ENCODE data around the gene GRM8. TPM values are rescaled to one million over a fixed set of nuclear protein-coding genes. Genes with fewer than 3 reads are reported as not detected.

The GRM8 gene
- total RNA-seq, 1 donor from 2014 or later: 7.8 TPM

GRCh38 chr7:127187740-127188139 lies 65.0 kb downstream of the GRM8 start:
- no peak for TF ChIP-seq CTCF (IDR thresholded peaks at IDR 0.05; ENCODE audit: partially characterized antibody, unreplicated experiment)
- Mint-ChIP-seq H3K27ac (ENCODE audit: unreplicated experiment) (no peak overlapping the region), H3K4me1 (ENCODE audit: low read depth, unreplicated experiment) (no peaks in the 10 kb centered on the region), H3K27me3 (ENCODE audit: unreplicated experiment) (no peaks in the 10 kb centered on the region), H3K9me3 (ENCODE audit: unreplicated experiment) (no peaks in the 10 kb centered on the region), H3K4me3 (ENCODE audit: unreplicated experiment) (no peak overlapping the region), H3K36me3 (ENCODE audit: unreplicated experiment) (no peaks in the 10 kb centered on the region)
- DNase-seq: no peak

- TF ChIP-seq CTCF (IDR thresholded peaks at IDR 0.05; ENCODE audit: partially characterized antibody, unreplicated experiment): no peak
- Mint-ChIP-seq H3K9me3 (ENCODE audit: unreplicated experiment) (no peaks in the 10 kb centered on the region), H3K4me3 (ENCODE audit: unreplicated experiment) (no peak overlapping the region), H3K27me3 (ENCODE audit: unreplicated experiment) (no peaks in the 10 kb centered on the region), H3K36me3 (ENCODE audit: unreplicated experiment) (no peaks in the 10 kb centered on the region), H3K27ac (ENCODE audit: unreplicated experiment) (no peak overlapping the region), H3K4me1 (ENCODE audit: low read depth, unreplicated experiment) (no peaks in the 10 kb centered on the region)
- no peak for DNase-seq
These were observed 66.1 kb downstream of the GRM8 start for GRCh38 chr7:127186686-127187085.

- Mint-ChIP-seq H3K9me3 (ENCODE audit: unreplicated experiment) (peaks cover 2% of the 10 kb centered on the region), H3K4me3 (ENCODE audit: unreplicated experiment) (no peak overlapping the region), H3K27me3 (ENCODE audit: unreplicated experiment) (peaks cover 2% of the 10 kb centered on the region), H3K4me1 (ENCODE audit: low read depth, unreplicated experiment) (no peaks in the 10 kb centered on the region), H3K36me3 (ENCODE audit: unreplicated experiment) (peaks cover 10% of the 10 kb centered on the region), H3K27ac (ENCODE audit: unreplicated experiment) (no peak overlapping the region)
- TF ChIP-seq CTCF (IDR thresholded peaks at IDR 0.05; ENCODE audit: partially characterized antibody, unreplicated experiment): no peak
- no peak for DNase-seq
These were observed 75.6 kb downstream of the GRM8 start for GRCh38 chr7:127177156-127177555.

- DNase-seq: no peak
- TF ChIP-seq CTCF (IDR thresholded peaks at IDR 0.05; ENCODE audit: partially characterized antibody, unreplicated experiment): no peak
- Mint-ChIP-seq H3K27me3 (ENCODE audit: unreplicated experiment) (peaks cover 2% of the 10 kb centered on the region), H3K4me1 (ENCODE audit: low read depth, unreplicated experiment) (peaks cover 6% of the 10 kb centered on the region), H3K36me3 (ENCODE audit: unreplicated experiment) (no peaks in the 10 kb centered on the region), H3K9me3 (ENCODE audit: unreplicated experiment) (no peaks in the 10 kb centered on the region), H3K4me3 (ENCODE audit: unreplicated experiment) (no peak overlapping the region), H3K27ac (ENCODE audit: unreplicated experiment) (no peak overlapping the region)
These were observed 90.4 kb downstream of the GRM8 start for GRCh38 chr7:127162366-127162765.

GRCh38 chr7:127158659-127159058 lies 94.1 kb downstream of the GRM8 start:
- Mint-ChIP-seq H3K9me3 (ENCODE audit: unreplicated experiment) (no peaks in the 10 kb centered on the region), H3K36me3 (ENCODE audit: unreplicated experiment) (no peaks in the 10 kb centered on the region), H3K27ac (ENCODE audit: unreplicated experiment) (peak overlapping the region; percentile 35), H3K4me3 (ENCODE audit: unreplicated experiment) (no peak overlapping the region), H3K27me3 (ENCODE audit: unreplicated experiment) (peaks cover 2% of the 10 kb centered on the region), H3K4me1 (ENCODE audit: low read depth, unreplicated experiment) (peaks cover 13% of the 10 kb centered on the region)
- DNase-seq: no peak
- peak; percentile 65 for TF ChIP-seq CTCF (IDR thresholded peaks at IDR 0.05; ENCODE audit: partially characterized antibody, unreplicated experiment)
